GM12878 (cell line): Measurements from ENCODE around the gene CD14. TPM values are rescaled to one million over a fixed set of nuclear protein-coding genes. Genes with fewer than 3 reads are reported as not detected.

Experiments used
- ATAC-seq: fragments of 200-7000 bp; cut with Tn5 transposase; 3 replicates; pipeline ENCODE4 v1.9.1; 2020; ENCODE audit warnings: mild to moderate bottlenecking, moderate library complexity
- BruUV-seq: library from RNA; stranded (reverse); fragments of 400-500 nt; replicated peaks from 2 replicates; lab custom pipeline; 2021; lab: Mats Ljungman, UMichigan
- CTCF ChIA-PET: fragments of 300-600 bp; sonication (Branson Sonifier 250); formaldehyde crosslinking; extraction: SDS; loops from one replicate; lab custom pipeline; 2021; ENCODE audit warnings: inconsistent platforms; lab: Yijun Ruan, JAX
- POLR2A ChIA-PET: fragments of 350-600 bp; formaldehyde crosslinking; extraction: SDS; loops from one replicate; lab custom pipeline; 2021; ENCODE audit warnings: inconsistent platforms; lab: Charles Lee
- RAD21 ChIA-PET: fragments of 300-600 bp; sonication (Branson Sonifier 250); formaldehyde crosslinking; loops from one replicate; lab custom pipeline; 2023; ENCODE audit warnings: antibody characterized with exemption; ENCODE audit not compliant: unreplicated experiment; lab: Charles Lee
- SMC1A ChIA-PET: fragments of 300-600 bp; sonication (Branson Sonifier 250); formaldehyde crosslinking; loops from one replicate; lab custom pipeline; 2023; ENCODE audit not compliant: unreplicated experiment, uncharacterized antibody; lab: Charles Lee
- DNase-seq: peaks from one replicate; pipeline ENCODE4 v3.0.0-alpha.2; 2011; ENCODE audit warnings: low read depth, low spot score
- FAIRE-seq: peaks from 3 replicates; lab custom pipeline; 2011; peaks lifted over from hg19 to GRCh38; lab: Jason Lieb, UNC
- H2AFZ ChIP-seq: 2 replicates; pipeline ENCODE4 v1.6.0; 2011; ENCODE audit warnings: low read depth, low read length, control low read depth; ENCODE audit not compliant: control insufficient read depth
- H3K27ac ChIP-seq: 2 replicates; pipeline ENCODE4 v1.5.1; 2011; ENCODE audit warnings: control low read depth; ENCODE audit not compliant: control insufficient read depth, insufficient read depth
- H3K27me3 ChIP-seq, 2 experiments: replicated peaks in 1 of 2; 2 replicates each; pipeline versions ENCODE4 v1.6.0 to v1.6.1; 2011; ENCODE audit warnings: low read length in 1 of 2; ENCODE audit not compliant: control insufficient read depth in 2 of 2, insufficient read depth in 2 of 2
- H3K36me3 ChIP-seq, 2 experiments: 2 replicates each; pipeline ENCODE4 v1.5.1; 2011; ENCODE audit warnings: low read length in 1 of 2; ENCODE audit not compliant: control insufficient read depth in 2 of 2, insufficient read depth in 2 of 2
- H3K4me1 ChIP-seq: 2 replicates; pipeline ENCODE4 v1.6.1; 2011; ENCODE audit warnings: mild to moderate bottlenecking, low read length, moderate library complexity, mixed read lengths; ENCODE audit not compliant: control insufficient read depth, insufficient read depth
- H3K4me2 ChIP-seq: 2 replicates; pipeline ENCODE4 v1.6.0; 2011; ENCODE audit warnings: control low read depth; ENCODE audit not compliant: control insufficient read depth, insufficient read depth
- H3K4me3 ChIP-seq: fragments of 200-600 bp; sonication (generic); 2 replicates; pipeline ENCODE4 v1.5.1; 2016
- H3K79me2 ChIP-seq: 2 replicates; pipeline ENCODE4 v1.6.0; 2011; ENCODE audit warnings: low read length; ENCODE audit not compliant: control insufficient read depth, insufficient read depth
- H3K9ac ChIP-seq: 2 replicates; pipeline ENCODE4 v1.8.0; 2011; ENCODE audit warnings: low read length, control low read depth, mixed read lengths; ENCODE audit not compliant: control insufficient read depth, insufficient read depth
- H3K9me3 ChIP-seq: replicated peaks from 3 replicates; pipeline ENCODE4 v1.5.1; 2011; ENCODE audit warnings: mild to moderate bottlenecking, low read length; ENCODE audit not compliant: control insufficient read depth, insufficient read depth
- H4K20me1 ChIP-seq: 2 replicates; pipeline ENCODE4 v1.6.0; 2011; ENCODE audit not compliant: control insufficient read depth, insufficient read depth
- FOS ChIP-seq: IDR thresholded peaks from 3 replicates; pipeline ENCODE4 v1.6.1; 2011; ENCODE audit warnings: borderline replicate concordance; ENCODE audit not compliant: insufficient read length; ENCODE audit errors: extremely low read depth
- MEF2A ChIP-seq: IDR thresholded peaks from 2 replicates; pipeline ENCODE4 v1.6.1; 2011; ENCODE audit warnings: low read depth, mild to moderate bottlenecking, low read length, moderate library complexity; ENCODE audit not compliant: insufficient read depth
- MEF2B ChIP-seq: fragments of 450-650 bp; IDR thresholded peaks from 2 replicates; pipeline ENCODE4 v1.6.1; 2018; ENCODE audit warnings: mild to moderate bottlenecking, moderate library complexity; ENCODE audit not compliant: partially characterized antibody, poor library complexity, severe bottlenecking
- POLR2AphosphoS2 ChIP-seq: IDR thresholded peaks from 2 replicates; pipeline ENCODE4 v1.6.1; 2011; ENCODE audit warnings: low read depth, mild to moderate bottlenecking, low read length, improper control_type of control experiment, moderate library complexity
- TAF1 ChIP-seq: IDR thresholded peaks from 2 replicates; pipeline ENCODE4 v1.6.1; 2011; ENCODE audit warnings: mild to moderate bottlenecking, low read depth, low read length, borderline replicate concordance
- ZNF24 ChIP-seq: fragments of 450-650 bp; IDR thresholded peaks from 2 replicates; pipeline ENCODE4 v1.6.1; 2017; ENCODE audit warnings: antibody characterized with exemption, mild to moderate bottlenecking
- ZNF384 ChIP-seq: IDR thresholded peaks from 2 replicates; pipeline ENCODE4 v1.6.1; 2012; ENCODE audit warnings: low read depth, mild to moderate bottlenecking, low read length, improper control_type of control experiment, borderline replicate concordance
- ZZZ3 ChIP-seq: IDR thresholded peaks from 2 replicates; pipeline ENCODE4 v1.6.1; 2011; ENCODE audit warnings: low read depth; ENCODE audit not compliant: control insufficient read depth, insufficient read length
- WGBS: methylation state at CpG from one replicate; pipeline ENCODE4 v1.1.6; 2016; ENCODE audit warnings: low lambda C conversion rate; ENCODE audit not compliant: insufficient replicate concordance, insufficient coverage; ENCODE audit errors: missing lambda C conversion rate; 5-methylcytosine and 5-hydroxymethylcytosine counted together
- in situ Hi-C: fragments of 300-500 bp; cut with MboI; formaldehyde crosslinking; loops from 9 replicates; pipeline ENCODE4 v1.14.3; 2018; ENCODE audit warnings: mixed read lengths
- intact Hi-C: fragments of 100-400 bp; cut with micrococcal nuclease; formaldehyde crosslinking; loops from one replicate; pipeline ENCODE4 v1.14.2; 2022; ENCODE audit not compliant: unreplicated experiment
- polyA plus RNA-seq, 11 experiments: library from polyadenylated mRNA; depleted of rRNA in 4 of 11; unstranded in 6 of 11; stranded (reverse) in 5 of 11; fragments of >200 nt; fragmentation: Nextera tagmentation in 4 of 11; fragmentation: Illumina TruSeq in 1 of 11; extraction: Ambion mirVana in 4 of 11; extraction: Trizol in 1 of 11; gene quantifications; 1 replicate in 1 of 11; 2 replicates in 10 of 11; pipeline versions ENCODE4 v1.2.1 to v1.2.3, GENCODE V29; 2011 to 2016; ENCODE audit warnings: inconsistent platforms in 2 of 11, missing spikeins in 2 of 11, low read depth in 1 of 11
- total RNA-seq, 4 experiments: library from RNA; depleted of rRNA in 3 of 4; stranded (reverse); fragments of >200 nt in 3 of 4; fragmentation: Illumina TruSeq in 1 of 4; extraction: Trizol in 1 of 4; gene quantifications; 2 replicates each; pipeline versions ENCODE4 v1.2.1 to v1.2.3, GENCODE V29; 2013 to 2021
- TF ChIP-seq, protein P1 (sequence below): fragments of 450-650 bp; IDR thresholded peaks from 2 replicates; pipeline ENCODE4 v1.6.1; 2017; ENCODE audit warnings: borderline replicate concordance
- TF ChIP-seq, protein P2 (sequence below): fragments of 450-650 bp; IDR thresholded peaks from 2 replicates; pipeline ENCODE4 v1.6.1; 2016; ENCODE audit warnings: mild to moderate bottlenecking
- TF ChIP-seq, protein P3 (sequence below): fragments of 450-650 bp; formaldehyde crosslinking; IDR thresholded peaks from 2 replicates; pipeline ENCODE4 v1.4.0; 2020; ENCODE audit warnings: mild to moderate bottlenecking, moderate library complexity
- TF ChIP-seq, protein P4 (sequence below): fragments of 450-650 bp; IDR thresholded peaks from 2 replicates; pipeline ENCODE4 v1.6.1; 2018; ENCODE audit warnings: mild to moderate bottlenecking, low read depth, moderate library complexity; ENCODE audit not compliant: partially characterized antibody

The CD14 gene
- total and polyA plus RNA-seq, 10 of the 15 experiments (the other 5 are each of a cell fraction or from before 2014, with no cell fraction given) = 0.09 to 0.72 (median 0.18) TPM; not detected in 5

DNA sequence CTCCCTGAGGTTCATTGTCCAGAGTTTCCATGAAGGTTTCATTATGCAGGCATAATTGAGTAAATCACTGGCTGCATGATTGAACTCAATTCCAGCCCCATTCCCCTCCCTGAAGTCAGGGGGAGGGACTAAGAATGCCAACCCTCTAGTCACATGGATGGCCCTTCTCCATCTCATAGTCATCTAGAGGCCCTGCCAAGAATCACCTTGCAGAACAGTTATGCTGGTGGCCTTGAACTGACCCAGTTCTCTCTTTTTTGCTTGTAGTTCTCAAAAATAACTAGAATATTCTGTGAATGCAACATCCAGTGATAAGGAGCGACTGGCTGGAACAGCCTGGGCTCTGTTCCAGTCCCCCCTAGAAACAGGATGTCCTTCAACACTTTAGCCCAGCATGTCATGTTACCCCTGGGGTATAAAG is 36.6 kb downstream of the CD14 start:
- POLR2A ChIA-PET = interaction anchor here (0.6 kb wide), 1 partner anchor 17 kb away, joined by 7 read pairs; no protein-coding TSS in a partner anchor
- SMC1A ChIA-PET = interaction anchor here (0.6 kb wide), 1 partner anchor 208 kb away, joined by 3 read pairs; no protein-coding TSS in a partner anchor
- no TSS peak for BruUV-seq

More for the DNA sequence above, 36.6 kb downstream of the CD14 start:
- Histone ChIP-seq H3K79me2 (no peaks in the 10 kb centered on the region), H2AFZ (no peak overlapping the region), H3K27me3 (no peaks in the 10 kb centered on the region), H3K36me3 (no peaks in the 10 kb centered on the region), H3K4me3 (no peak overlapping the region), H3K4me2 (no peak overlapping the region), H3K9ac (no peak overlapping the region), H4K20me1 (no peaks in the 10 kb centered on the region), H3K9me3 (no peaks in the 10 kb centered on the region), H3K27ac (no peak overlapping the region), H3K4me1 (no peaks in the 10 kb centered on the region)
- ATAC-seq (no peak), DNase-seq (no peak), FAIRE-seq (no peak)
- in situ Hi-C loops = no loop called here
- intact Hi-C loops = no loop called here
- 27% methylated on average over 1 of the region's 1 CpG for WGBS
- TF ChIP-seq ZNF24 (no peak), MEF2A (no peak), FOS (no peak), POLR2AphosphoS2 (no peak), ZZZ3 (no peak), ZNF384 (no peak), TAF1 (no peak), MEF2B (no peak)
- TF ChIP-seq, protein P1, sequence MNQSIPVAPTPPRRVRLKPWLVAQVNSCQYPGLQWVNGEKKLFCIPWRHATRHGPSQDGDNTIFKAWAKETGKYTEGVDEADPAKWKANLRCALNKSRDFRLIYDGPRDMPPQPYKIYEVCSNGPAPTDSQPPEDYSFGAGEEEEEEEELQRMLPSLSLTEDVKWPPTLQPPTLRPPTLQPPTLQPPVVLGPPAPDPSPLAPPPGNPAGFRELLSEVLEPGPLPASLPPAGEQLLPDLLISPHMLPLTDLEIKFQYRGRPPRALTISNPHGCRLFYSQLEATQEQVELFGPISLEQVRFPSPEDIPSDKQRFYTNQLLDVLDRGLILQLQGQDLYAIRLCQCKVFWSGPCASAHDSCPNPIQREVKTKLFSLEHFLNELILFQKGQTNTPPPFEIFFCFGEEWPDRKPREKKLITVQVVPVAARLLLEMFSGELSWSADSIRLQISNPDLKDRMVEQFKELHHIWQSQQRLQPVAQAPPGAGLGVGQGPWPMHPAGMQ = no peak
- TF ChIP-seq, protein P2, sequence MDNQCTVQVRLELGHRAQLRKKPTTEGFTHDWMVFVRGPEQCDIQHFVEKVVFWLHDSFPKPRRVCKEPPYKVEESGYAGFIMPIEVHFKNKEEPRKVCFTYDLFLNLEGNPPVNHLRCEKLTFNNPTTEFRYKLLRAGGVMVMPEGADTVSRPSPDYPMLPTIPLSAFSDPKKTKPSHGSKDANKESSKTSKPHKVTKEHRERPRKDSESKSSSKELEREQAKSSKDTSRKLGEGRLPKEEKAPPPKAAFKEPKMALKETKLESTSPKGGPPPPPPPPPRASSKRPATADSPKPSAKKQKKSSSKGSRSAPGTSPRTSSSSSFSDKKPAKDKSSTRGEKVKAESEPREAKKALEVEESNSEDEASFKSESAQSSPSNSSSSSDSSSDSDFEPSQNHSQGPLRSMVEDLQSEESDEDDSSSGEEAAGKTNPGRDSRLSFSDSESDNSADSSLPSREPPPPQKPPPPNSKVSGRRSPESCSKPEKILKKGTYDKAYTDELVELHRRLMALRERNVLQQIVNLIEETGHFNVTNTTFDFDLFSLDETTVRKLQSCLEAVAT = no peak
- TF ChIP-seq, protein P3, sequence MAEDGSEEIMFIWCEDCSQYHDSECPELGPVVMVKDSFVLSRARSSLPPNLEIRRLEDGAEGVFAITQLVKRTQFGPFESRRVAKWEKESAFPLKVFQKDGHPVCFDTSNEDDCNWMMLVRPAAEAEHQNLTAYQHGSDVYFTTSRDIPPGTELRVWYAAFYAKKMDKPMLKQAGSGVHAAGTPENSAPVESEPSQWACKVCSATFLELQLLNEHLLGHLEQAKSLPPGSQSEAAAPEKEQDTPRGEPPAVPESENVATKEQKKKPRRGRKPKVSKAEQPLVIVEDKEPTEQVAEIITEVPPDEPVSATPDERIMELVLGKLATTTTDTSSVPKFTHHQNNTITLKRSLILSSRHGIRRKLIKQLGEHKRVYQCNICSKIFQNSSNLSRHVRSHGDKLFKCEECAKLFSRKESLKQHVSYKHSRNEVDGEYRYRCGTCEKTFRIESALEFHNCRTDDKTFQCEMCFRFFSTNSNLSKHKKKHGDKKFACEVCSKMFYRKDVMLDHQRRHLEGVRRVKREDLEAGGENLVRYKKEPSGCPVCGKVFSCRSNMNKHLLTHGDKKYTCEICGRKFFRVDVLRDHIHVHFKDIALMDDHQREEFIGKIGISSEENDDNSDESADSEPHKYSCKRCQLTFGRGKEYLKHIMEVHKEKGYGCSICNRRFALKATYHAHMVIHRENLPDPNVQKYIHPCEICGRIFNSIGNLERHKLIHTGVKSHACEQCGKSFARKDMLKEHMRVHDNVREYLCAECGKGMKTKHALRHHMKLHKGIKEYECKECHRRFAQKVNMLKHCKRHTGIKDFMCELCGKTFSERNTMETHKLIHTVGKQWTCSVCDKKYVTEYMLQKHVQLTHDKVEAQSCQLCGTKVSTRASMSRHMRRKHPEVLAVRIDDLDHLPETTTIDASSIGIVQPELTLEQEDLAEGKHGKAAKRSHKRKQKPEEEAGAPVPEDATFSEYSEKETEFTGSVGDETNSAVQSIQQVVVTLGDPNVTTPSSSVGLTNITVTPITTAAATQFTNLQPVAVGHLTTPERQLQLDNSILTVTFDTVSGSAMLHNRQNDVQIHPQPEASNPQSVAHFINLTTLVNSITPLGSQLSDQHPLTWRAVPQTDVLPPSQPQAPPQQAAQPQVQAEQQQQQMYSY (CRISPR knock-in tag) = no peak
- TF ChIP-seq, protein P4, sequence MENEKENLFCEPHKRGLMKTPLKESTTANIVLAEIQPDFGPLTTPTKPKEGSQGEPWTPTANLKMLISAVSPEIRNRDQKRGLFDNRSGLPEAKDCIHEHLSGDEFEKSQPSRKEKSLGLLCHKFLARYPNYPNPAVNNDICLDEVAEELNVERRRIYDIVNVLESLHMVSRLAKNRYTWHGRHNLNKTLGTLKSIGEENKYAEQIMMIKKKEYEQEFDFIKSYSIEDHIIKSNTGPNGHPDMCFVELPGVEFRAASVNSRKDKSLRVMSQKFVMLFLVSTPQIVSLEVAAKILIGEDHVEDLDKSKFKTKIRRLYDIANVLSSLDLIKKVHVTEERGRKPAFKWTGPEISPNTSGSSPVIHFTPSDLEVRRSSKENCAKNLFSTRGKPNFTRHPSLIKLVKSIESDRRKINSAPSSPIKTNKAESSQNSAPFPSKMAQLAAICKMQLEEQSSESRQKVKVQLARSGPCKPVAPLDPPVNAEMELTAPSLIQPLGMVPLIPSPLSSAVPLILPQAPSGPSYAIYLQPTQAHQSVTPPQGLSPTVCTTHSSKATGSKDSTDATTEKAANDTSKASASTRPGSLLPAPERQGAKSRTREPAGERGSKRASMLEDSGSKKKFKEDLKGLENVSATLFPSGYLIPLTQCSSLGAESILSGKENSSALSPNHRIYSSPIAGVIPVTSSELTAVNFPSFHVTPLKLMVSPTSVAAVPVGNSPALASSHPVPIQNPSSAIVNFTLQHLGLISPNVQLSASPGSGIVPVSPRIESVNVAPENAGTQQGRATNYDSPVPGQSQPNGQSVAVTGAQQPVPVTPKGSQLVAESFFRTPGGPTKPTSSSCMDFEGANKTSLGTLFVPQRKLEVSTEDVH = no peak
- CTCF ChIA-PET = interaction anchor here (1.9 kb wide), 1 partner anchor 223 kb away, joined by 7 read pairs; no protein-coding TSS in a partner anchor
- RAD21 ChIA-PET = no interaction called here
